HUES64 (cell line): ENCODE results near the gene ANO9.
"Not testable (repeated sequence)": the region's sequence is repeated elsewhere in the genome, so short reads cannot be mapped to it uniquely, and the experiment has no call there.

Experiments used
- H3K27ac ChIP-seq: 2 replicates; pipeline ENCODE4 v1.7.0; 2013; ENCODE audit warnings: low read depth, low read length, inconsistent platforms
- H3K27me3 ChIP-seq: 2 replicates; pipeline ENCODE4 v1.6.1; 2013; ENCODE audit warnings: mild to moderate bottlenecking, low read length; ENCODE audit not compliant: insufficient read depth
- H3K36me3 ChIP-seq: 2 replicates; pipeline ENCODE4 v1.6.1; 2013; ENCODE audit warnings: mild to moderate bottlenecking, low read length; ENCODE audit not compliant: insufficient read depth
- H3K4me1 ChIP-seq: 2 replicates; pipeline ENCODE4 v1.6.1; 2013; ENCODE audit warnings: mild to moderate bottlenecking, low read length, moderate library complexity; ENCODE audit not compliant: insufficient read depth
- H3K4me3 ChIP-seq: 2 replicates; pipeline ENCODE4 v1.5.1; 2013; ENCODE audit warnings: mild to moderate bottlenecking, low read length, moderate library complexity
- H3K9ac ChIP-seq: 2 replicates; pipeline ENCODE4 v1.6.1; 2013; ENCODE audit warnings: mild to moderate bottlenecking, low read depth, low read length
- H3K9me3 ChIP-seq: 2 replicates; pipeline ENCODE4 v1.6.1; 2013; ENCODE audit warnings: low read depth, low read length; ENCODE audit not compliant: insufficient read depth
- WGBS: fragments of 150-250, 120-280 bp; methylation state at CpG from one replicate; pipeline ENCODE4 v1.1.7; 2013; ENCODE audit warnings: missing lambda C conversion rate; 5-methylcytosine and 5-hydroxymethylcytosine counted together

Gene ANO9

GRCh38 chr11:471468-472145 is 29.8 kb upstream of the ANO9 start:
- Histone ChIP-seq H3K36me3 (peaks cover 7% of the 10 kb centered on the region; the same call in 1 of the 2 replicates), H3K27me3 (no peaks in the 10 kb centered on the region), H3K4me1 (peaks cover 14% of the 10 kb centered on the region), H3K9ac (no peak overlapping the region), H3K4me3 (no peak overlapping the region), H3K27ac (no peak overlapping the region), H3K9me3 (no peaks in the 10 kb centered on the region)
- 97% methylated on average over 61 of the region's 61 CpGs for WGBS

GRCh38 chr11:469684-470560 is 28.1 kb upstream of the ANO9 start:
- Histone ChIP-seq H3K27me3 (no peaks in the 10 kb centered on the region), H3K4me1 (peaks cover 14% of the 10 kb centered on the region), H3K27ac (no peak overlapping the region; the same call in 1 of the 2 replicates), H3K9me3 (no peaks in the 10 kb centered on the region), H3K36me3 (peaks cover 8% of the 10 kb centered on the region; the same call in 1 of the 2 replicates), H3K4me3 (no peak overlapping the region), H3K9ac (0 out of 2 replicates have a peak overlapping the region, but pooled peaks have one; percentile 7)
- WGBS, result 90% methylated on average over 27 of the region's 28 CpGs

GRCh38 chr11:469026-469683 is 27.3 kb upstream of the ANO9 start:
- WGBS, result 74% methylated on average over 19 of the region's 19 CpGs
- not testable (repeated sequence) for H3K4me3 ChIP-seq, H3K9me3 ChIP-seq, H3K27ac ChIP-seq, H3K27me3 ChIP-seq
- Histone ChIP-seq H3K9ac (0 out of 2 replicates have a peak overlapping the region, but pooled peaks have one; percentile 7), H3K4me1 (peaks cover 14% of the 10 kb centered on the region), H3K36me3 (peaks cover 10% of the 10 kb centered on the region; the same call in 1 of the 2 replicates)

GRCh38 chr11:468493-468892 is 26.7 kb upstream of the ANO9 start:
- H3K4me3 ChIP-seq, result no peak overlapping the region
- WGBS, result 86% methylated on average over 6 of the region's 6 CpGs
- peaks cover 12% of the 10 kb centered on the region for H3K4me1 ChIP-seq
- H3K36me3 ChIP-seq, result peaks cover 10% of the 10 kb centered on the region; the same call in 1 of the 2 replicates
- no peak overlapping the region for H3K27ac ChIP-seq
- H3K9ac ChIP-seq, result peak overlapping the region; percentile 45; the same call in 1 of the 2 replicates
- no peaks in the 10 kb centered on the region for H3K9me3 ChIP-seq
- H3K27me3 ChIP-seq, result no peaks in the 10 kb centered on the region

GRCh38 chr11:468036-468435 is 26.2 kb upstream of the ANO9 start:
- Histone ChIP-seq H3K4me3 (no peak overlapping the region), H3K36me3 (peaks cover 10% of the 10 kb centered on the region; the same call in 1 of the 2 replicates), H3K4me1 (peaks cover 12% of the 10 kb centered on the region), H3K9ac (peak overlapping the region; percentile 45; the same call in 1 of the 2 replicates), H3K27ac (no peak overlapping the region), H3K27me3 (no peaks in the 10 kb centered on the region), H3K9me3 (no peaks in the 10 kb centered on the region)
- 93% methylated on average over 12 of the region's 12 CpGs for WGBS

- Histone ChIP-seq H3K9ac (no peak overlapping the region), H3K9me3 (no peaks in the 10 kb centered on the region), H3K4me1 (peaks cover 12% of the 10 kb centered on the region), H3K36me3 (peaks cover 26% of the 10 kb centered on the region), H3K27ac (no peak overlapping the region), H3K27me3 (no peaks in the 10 kb centered on the region), H3K4me3 (no peak overlapping the region)
- 92% methylated on average over 9 of the region's 9 CpGs for WGBS
Observed at GRCh38 chr11:465896-466530, 24.2 kb upstream of the ANO9 start.

- Histone ChIP-seq H3K27me3 (no peaks in the 10 kb centered on the region), H3K9me3 (no peaks in the 10 kb centered on the region), H3K9ac (no peak overlapping the region), H3K4me3 (no peak overlapping the region), H3K27ac (no peak overlapping the region), H3K4me1 (peaks cover 3% of the 10 kb centered on the region; the same call in 1 of the 2 replicates), H3K36me3 (peaks cover 43% of the 10 kb centered on the region)
- WGBS, result 96% methylated on average over 24 of the region's 24 CpGs
Observed at GRCh38 chr11:464316-464715, 22.5 kb upstream of the ANO9 start.

- Histone ChIP-seq H3K4me1 (no peaks in the 10 kb centered on the region), H3K27me3 (no peaks in the 10 kb centered on the region), H3K27ac (no peak overlapping the region), H3K36me3 (peaks cover 47% of the 10 kb centered on the region), H3K9ac (no peak overlapping the region), H3K4me3 (no peak overlapping the region), H3K9me3 (no peaks in the 10 kb centered on the region)
- 95% methylated on average over 16 of the region's 16 CpGs for WGBS
Observed at GRCh38 chr11:462107-462890, 20.5 kb upstream of the ANO9 start.

GRCh38 chr11:461626-462025 is 19.8 kb upstream of the ANO9 start:
- Histone ChIP-seq H3K9ac (no peak overlapping the region), H3K4me1 (peaks cover 5% of the 10 kb centered on the region; the same call in 1 of the 2 replicates), H3K9me3 (no peaks in the 10 kb centered on the region), H3K36me3 (peaks cover 47% of the 10 kb centered on the region), H3K27me3 (no peaks in the 10 kb centered on the region), H3K27ac (no peak overlapping the region), H3K4me3 (no peak overlapping the region)
- 95% methylated on average over 9 of the region's 9 CpGs for WGBS
